Measurements from ENCODE around the gene ANKLE1. TPM values are rescaled to one million over a fixed set of nuclear protein-coding genes. Genes with fewer than 3 reads are reported as not detected.
A peak's percentile ranks its signal among the peaks of the same experiment; 100 is the strongest.

The ANKLE1 gene
- total RNA-seq, 1 experiment from 2014 or later = 16.5 TPM

- H3K4me2 ChIP-seq (ENCODE audit: insufficient read depth, insufficient read length, low read length) = peak within 1 kb of the TSS; percentile 16
- no peak within 1 kb of the TSS for H3K23ac ChIP-seq (ENCODE audit: insufficient read length, low read depth, low read length)
- H2BK20ac ChIP-seq (ENCODE audit: low read depth, low read length, poor library complexity, severe bottlenecking) = no peak within 1 kb of the TSS
These were observed 17.1 kb upstream of the ANKLE1 start, which contains the start of gene USHBP1 for GRCh38 chr19:17264641-17264979. Gene USHBP1, minus strand, starts transcription at chr19:17264745. Its CDS starts 446 bp downstream, at chr19:17264299.

More at GRCh38 chr19:17264641-17264979, 17.1 kb upstream of the ANKLE1 start, which contains the start of gene USHBP1:
- Histone ChIP-seq H3K56ac (ENCODE audit: insufficient read length, low read depth, low read length) (no peak within 1 kb of the TSS), H4K5ac (ENCODE audit: insufficient read length, low read depth, low read length) (peak within 1 kb of the TSS; percentile 34), H2BK5ac (ENCODE audit: insufficient read length, low read length) (no peak within 1 kb of the TSS), H3K9me3 (ENCODE audit: control insufficient read depth, low read depth, low read length) (peaks cover 3% of the 10 kb centered on the region), H2BK12ac (ENCODE audit: insufficient read length, low read depth, low read length) (peak within 1 kb of the TSS; percentile 69), H3K14ac (ENCODE audit: insufficient read depth, low read length) (no peak within 1 kb of the TSS), H4K20me1 (ENCODE audit: control insufficient read depth, insufficient read depth, insufficient read length) (no peaks in the 10 kb centered on the region), H3T11ph (ENCODE audit: low read length) (no peak within 1 kb of the TSS), H2AFZ (ENCODE audit: low read length) (no peak within 1 kb of the TSS), H3K23me2 (ENCODE audit: insufficient read length, low read depth, low read length, poor library complexity, severe bottlenecking) (peaks cover 5% of the 10 kb centered on the region), H2AK5ac (ENCODE audit: insufficient read length, low read length) (peak within 1 kb of the TSS; percentile 25), H3K79me2 (ENCODE audit: insufficient read depth, low read length) (no peaks in the 10 kb centered on the region), H3K79me1 (ENCODE audit: insufficient read depth, low read depth, low read length, poor library complexity, severe bottlenecking) (peaks cover 10% of the 10 kb centered on the region), H2BK15ac (ENCODE audit: low read depth, low read length) (no peak within 1 kb of the TSS), H2BK120ac (ENCODE audit: low read depth, low read length, poor library complexity, severe bottlenecking) (no peak within 1 kb of the TSS), H3K18ac (ENCODE audit: insufficient read length, low read depth, low read length) (peak within 1 kb of the TSS; percentile 82), H3K27ac (ENCODE audit: insufficient read length, low read depth, low read length) (peak within 1 kb of the TSS; percentile 53), H4K91ac (ENCODE audit: insufficient read length, low read depth, low read length) (peak within 1 kb of the TSS; percentile 78), H4K8ac (replicated peaks; ENCODE audit: insufficient read length, low read depth, low read length) (no peak within 1 kb of the TSS), H3K9ac (ENCODE audit: extremely low read depth, insufficient read length, low read length) (peak within 1 kb of the TSS; percentile 51), H3K4ac (ENCODE audit: low read depth, low read length) (peak within 1 kb of the TSS; percentile 59), H3K27me3 (ENCODE audit: insufficient read depth, low read length) (no peaks in the 10 kb centered on the region), H3K4me1 (ENCODE audit: insufficient read depth, low read length) (peaks cover 4% of the 10 kb centered on the region; the same call in 1 of the 2 replicates)
- TF ChIP-seq CTCF (conservative IDR thresholded peaks at IDR 0.05) = no peak
- peak within 1 kb of the TSS; percentile 95 to 99 (median 96) for H3K27ac Mint-ChIP-seq
- H3K36me3 Mint-ChIP-seq (ENCODE audit: insufficient read depth in 1 of 3, low read depth in 3 of 3) = peaks cover 2 to 9% (median 6%) of the 10 kb centered on the region in 3 experiments; a peak in 6 of 7 replicates
- peaks cover 1% of the 10 kb centered on the region for H3K27me3 Mint-ChIP-seq (ENCODE audit: low read depth)
- H3K9me3 Mint-ChIP-seq = no peaks in the 10 kb centered on the region; a peak in 1 of 5 replicates
- H3K4me3 Mint-ChIP-seq = peak within 1 kb of the TSS; percentile 34 to 61; a peak in 4 of 5 replicates
- H3K4me1 Mint-ChIP-seq = peaks cover 18 to 33% of the 10 kb centered on the region in 2 experiments
- DNase-seq = peak; percentile 88
- WGBS (ENCODE audit: extremely low coverage, insufficient read length, low lambda C conversion rate) = no CpG with 5 or more reads among the region's 5 CpGs

All from H9 (cell line).